NOMO-1 treated with dmso at 0.1 percent for 144 hours (cell line): ENCODE data around the gene MIF.
"Not testable (repeated sequence)": the region's sequence is repeated elsewhere in the genome, so short reads cannot be mapped to it uniquely, and the experiment has no call there.

ENCODE experiments used
- DNase-seq: peaks from one replicate; lab custom pipeline; 2025; ENCODE audit not compliant: unreplicated experiment; lab: John Stamatoyannopoulos, UW

Gene MIF

DNA sequence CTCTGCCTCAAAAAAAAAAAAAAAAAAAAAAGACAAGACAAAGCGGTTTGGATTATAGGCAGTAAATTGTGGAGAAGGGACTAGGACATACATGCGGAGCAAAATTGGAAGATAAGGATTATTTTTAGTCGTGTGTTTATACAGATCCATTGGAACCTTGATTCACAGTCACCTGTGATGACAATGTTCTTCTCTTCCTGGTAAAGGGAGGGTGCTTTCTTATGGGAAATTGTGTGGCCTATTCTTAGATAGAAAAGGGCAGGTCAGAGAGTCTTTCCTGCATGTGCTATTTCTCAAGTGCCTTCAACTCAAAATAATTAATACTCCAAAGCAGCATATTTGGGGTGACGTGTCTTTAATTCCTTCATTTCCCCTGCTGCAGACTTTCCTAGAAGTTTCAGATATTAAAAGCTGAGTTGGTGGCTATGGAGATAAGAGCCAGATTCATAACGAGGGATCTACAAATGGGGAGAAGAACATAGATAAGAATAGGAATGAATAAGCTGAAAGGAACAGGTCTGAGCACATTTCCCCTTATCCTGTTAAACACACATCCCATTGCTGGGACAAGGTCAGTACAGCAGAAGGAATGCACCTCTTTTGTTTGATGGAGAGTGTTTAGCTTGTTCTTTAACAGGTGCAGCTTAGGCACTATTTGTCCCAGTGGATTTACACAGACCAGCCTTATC, 44.3 kb downstream of the MIF start:
- no peak for DNase-seq

DNA sequence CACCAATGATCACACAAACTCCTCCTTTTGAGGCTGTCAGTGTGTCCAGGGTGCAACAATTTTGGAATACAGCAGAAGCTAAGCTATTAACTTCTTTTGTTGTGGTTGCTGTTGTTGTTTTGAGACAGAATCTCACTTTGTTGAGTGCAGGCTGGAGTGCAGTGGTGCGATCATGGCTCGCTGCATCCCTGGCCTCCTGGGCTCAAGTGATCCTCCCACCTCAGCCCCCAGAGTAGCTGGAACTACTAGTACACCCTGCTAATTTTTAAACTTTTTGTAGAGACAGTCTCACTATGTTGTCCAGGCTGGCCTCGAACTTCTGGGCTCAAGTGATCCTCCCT, 44.8 kb downstream of the MIF start:
- DNase-seq, result no peak

DNA sequence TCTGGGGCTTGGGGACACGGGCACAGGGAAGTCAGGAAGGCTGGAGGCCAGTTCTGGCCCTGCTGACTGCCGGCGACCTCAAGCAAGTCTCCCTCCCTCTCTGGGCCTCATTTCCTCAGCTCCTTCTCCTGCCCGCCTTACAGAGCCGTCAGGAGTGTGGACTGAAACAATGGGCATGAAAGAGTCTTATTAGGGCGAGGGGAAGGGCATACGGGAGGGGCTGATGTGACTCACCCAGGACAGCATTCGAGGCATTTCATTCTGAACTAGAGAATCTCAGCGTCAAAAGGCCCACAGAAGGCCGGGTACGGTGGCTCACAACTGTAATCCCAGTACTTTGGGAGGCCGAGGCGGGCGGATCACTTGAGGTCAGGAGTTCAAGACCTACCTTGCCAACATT, 46.0 kb downstream of the MIF start:
- DNase-seq, result not testable (repeated sequence)
